SIG-M5 (cell line): ENCODE data around the gene ACTR1B.
"Not testable (repeated sequence)": the region's sequence is repeated elsewhere in the genome, so short reads cannot be mapped to it uniquely, and the experiment has no call there.

Source experiments
- DNase-seq: peaks from one replicate; lab custom pipeline; 2025; lab: John Stamatoyannopoulos, UW

Gene ACTR1B

GRCh38 chr2:97615746-97616145 is 48.1 kb downstream of the ACTR1B start:
- DNase-seq: not testable (repeated sequence)

- not testable (repeated sequence) for DNase-seq
These were observed 51.9 kb downstream of the ACTR1B start for GRCh38 chr2:97611895-97612294.

GRCh38 chr2:97608745-97609144 is 55.1 kb downstream of the ACTR1B start:
- DNase-seq: not testable (repeated sequence)
